Keratinocyte (primary cell): ENCODE data around the gene IFRD2. TPM values are rescaled to one million over a fixed set of nuclear protein-coding genes. Genes with fewer than 3 reads are reported as not detected.

Source experiments
- DNase-seq: peaks from one replicate; pipeline ENCODE4 v3.0.0-alpha.2; 2011; ENCODE audit warnings: low read depth, missing footprints, low spot score
- FAIRE-seq: peaks from 2 replicates; lab custom pipeline; 2011; peaks lifted over from hg19 to GRCh38; lab: Jason Lieb, UNC
- H2AFZ ChIP-seq: 2 replicates; pipeline ENCODE4 v1.6.0; 2012; ENCODE audit warnings: low read length, control low read depth, inconsistent platforms; ENCODE audit not compliant: control insufficient read depth
- H3K27ac ChIP-seq: 2 replicates; pipeline ENCODE4 v1.5.1; 2011; ENCODE audit warnings: low read length; ENCODE audit not compliant: control insufficient read depth, insufficient read depth
- H3K27me3 ChIP-seq: 3 replicates; pipeline ENCODE4 v1.6.0; 2011; ENCODE audit warnings: low read length; ENCODE audit not compliant: control insufficient read depth, insufficient read depth; ENCODE audit errors: extremely low read depth
- H3K36me3 ChIP-seq, 2 experiments: 2 replicates in 1 of 2; 3 replicates in 1 of 2; pipeline ENCODE4 v1.5.1; 2011; ENCODE audit warnings: low read length in 2 of 2, mild to moderate bottlenecking in 1 of 2; ENCODE audit not compliant: control insufficient read depth in 2 of 2, insufficient read depth in 2 of 2; ENCODE audit errors: extremely low read depth in 1 of 2
- H3K4me1 ChIP-seq: 3 replicates; pipeline ENCODE4 v1.5.1; 2011; ENCODE audit warnings: low read length; ENCODE audit not compliant: control insufficient read depth, insufficient read depth; ENCODE audit errors: extremely low read depth
- H3K4me2 ChIP-seq: 3 replicates; pipeline ENCODE4 v1.6.0; 2011; ENCODE audit warnings: low read depth, low read length; ENCODE audit not compliant: control insufficient read depth, insufficient read depth; ENCODE audit errors: extremely low read depth
- H3K4me3 ChIP-seq, 3 experiments: fragments of 200-600 bp in 1 of 3; sonication (generic) in 1 of 3; 2 replicates in 2 of 3; 3 replicates in 1 of 3; pipeline ENCODE4 v1.5.1; 2011 to 2016; ENCODE audit warnings: low read length in 3 of 3, mild to moderate bottlenecking in 3 of 3, control low read depth in 2 of 3, inconsistent platforms in 1 of 3, low read depth in 1 of 3, mixed read lengths in 1 of 3, mixed run types in 1 of 3, moderate library complexity in 1 of 3; ENCODE audit not compliant: control insufficient read depth in 2 of 3, insufficient read depth in 2 of 3; ENCODE audit errors: extremely low read depth in 1 of 3
- H3K79me2 ChIP-seq: 2 replicates; pipeline ENCODE4 v1.6.0; 2012; ENCODE audit warnings: low read length; ENCODE audit not compliant: control insufficient read depth, insufficient read depth
- H3K9ac ChIP-seq: 3 replicates; pipeline ENCODE4 v1.6.0; 2011; ENCODE audit warnings: low read length; ENCODE audit not compliant: control insufficient read depth, insufficient read depth; ENCODE audit errors: extremely low read depth
- H3K9me1 ChIP-seq: 3 replicates; pipeline ENCODE4 v1.6.0; 2011; ENCODE audit warnings: low read length; ENCODE audit not compliant: control insufficient read depth, insufficient read depth; ENCODE audit errors: extremely low read depth
- H3K9me3 ChIP-seq: 2 replicates; pipeline ENCODE4 v1.5.1; 2012; ENCODE audit warnings: low read depth, low read length; ENCODE audit not compliant: control insufficient read depth
- H4K20me1 ChIP-seq: 3 replicates; pipeline ENCODE4 v1.6.0; 2011; ENCODE audit warnings: low read length; ENCODE audit not compliant: control insufficient read depth, insufficient read depth; ENCODE audit errors: extremely low read depth
- EZH2 ChIP-seq: IDR thresholded peaks from one replicate; pipeline ENCODE4 v1.6.1; 2012; ENCODE audit warnings: inconsistent platforms, mild to moderate bottlenecking, low read length, moderate library complexity
- dilution Hi-C: fragments of 300-500 bp; cut with MboI; formaldehyde crosslinking; loops from one replicate; pipeline ENCODE4 v1.7.0; 2020; ENCODE audit warnings: low sequenced_read_pairs; ENCODE audit not compliant: extremely low pct_ligation_motif_present
- polyA plus RNA-seq, 5 experiments: library from polyadenylated mRNA; depleted of rRNA in 3 of 5; stranded (reverse) in 3 of 5; stranded (forward) in 1 of 5; unstranded in 1 of 5; fragments of >200 nt; gene quantifications; 1 replicate in 1 of 5; 2 replicates in 3 of 5; 3 replicates in 1 of 5; pipeline versions ENCODE4 v1.2.1 to v1.2.3, GENCODE V29; 2011 to 2012; ENCODE audit warnings: missing spikeins in 2 of 5, low read depth in 1 of 5, low replicate concordance in 1 of 5
- TF ChIP-seq, protein P1 (sequence below), 3 experiments: IDR thresholded peaks in 1 of 3; conservative IDR thresholded peaks in 1 of 3; optimal IDR thresholded peaks in 1 of 3; 2 replicates in 2 of 3; 3 replicates in 1 of 3; pipeline versions ENCODE3 to v1.5.1; 2011; ENCODE audit warnings: low read length in 3 of 3, mild to moderate bottlenecking in 3 of 3, moderate library complexity in 2 of 3, control low read depth in 1 of 3, inconsistent platforms in 1 of 3; ENCODE audit not compliant: insufficient read depth in 2 of 3; ENCODE audit errors: extremely low read depth in 1 of 3

The IFRD2 gene
- polyA plus RNA-seq, 1 donor (not counting 4 experiments of a cell fraction or from before 2014, with no cell fraction given): 50.3 TPM

DNA sequence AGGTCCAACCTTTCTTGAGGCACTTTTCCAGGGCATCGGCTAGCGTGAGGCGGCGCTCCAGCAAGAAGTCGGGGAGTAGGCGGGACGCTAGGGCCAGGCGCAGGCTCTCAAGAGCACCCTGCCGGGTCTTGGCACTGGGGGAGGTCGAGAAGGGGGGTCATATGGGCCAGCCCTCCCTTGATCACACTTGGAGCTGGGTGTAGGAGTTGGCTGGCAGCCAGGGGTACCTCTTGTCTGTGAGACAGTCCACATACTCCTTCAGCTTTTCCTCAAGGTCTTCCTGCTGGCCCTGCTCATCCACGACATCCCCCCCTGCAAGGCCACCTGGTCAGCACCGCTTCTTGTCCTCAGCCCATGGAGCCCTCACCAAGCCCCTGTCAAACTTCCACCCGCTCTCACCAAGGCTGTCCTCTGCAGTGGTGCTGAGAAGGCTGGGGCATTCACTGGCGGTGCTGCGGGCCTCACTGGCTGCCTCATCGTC, 2.0 kb downstream of the IFRD2 start:
- H3K27me3 ChIP-seq: no peaks in the 10 kb centered on the region
- no peaks in the 10 kb centered on the region for H4K20me1 ChIP-seq
- peaks cover 42% of the 10 kb centered on the region in 2 experiments for H3K36me3 ChIP-seq
- no peak overlapping the region for H3K27ac ChIP-seq
- H2AFZ ChIP-seq: no peak overlapping the region
- H3K9ac ChIP-seq: no peak overlapping the region
- H3K4me3 ChIP-seq: peak overlapping the region in 1 of 3 experiments; percentile 44
- no peak for FAIRE-seq
- no peak overlapping the region for H3K4me2 ChIP-seq
- no peak for DNase-seq
- H3K9me3 ChIP-seq: no peaks in the 10 kb centered on the region
- peaks cover 12% of the 10 kb centered on the region for H3K4me1 ChIP-seq
- peaks cover 29% of the 10 kb centered on the region for H3K79me2 ChIP-seq
- no peak for TF ChIP-seq EZH2
- TF ChIP-seq, protein P1, sequence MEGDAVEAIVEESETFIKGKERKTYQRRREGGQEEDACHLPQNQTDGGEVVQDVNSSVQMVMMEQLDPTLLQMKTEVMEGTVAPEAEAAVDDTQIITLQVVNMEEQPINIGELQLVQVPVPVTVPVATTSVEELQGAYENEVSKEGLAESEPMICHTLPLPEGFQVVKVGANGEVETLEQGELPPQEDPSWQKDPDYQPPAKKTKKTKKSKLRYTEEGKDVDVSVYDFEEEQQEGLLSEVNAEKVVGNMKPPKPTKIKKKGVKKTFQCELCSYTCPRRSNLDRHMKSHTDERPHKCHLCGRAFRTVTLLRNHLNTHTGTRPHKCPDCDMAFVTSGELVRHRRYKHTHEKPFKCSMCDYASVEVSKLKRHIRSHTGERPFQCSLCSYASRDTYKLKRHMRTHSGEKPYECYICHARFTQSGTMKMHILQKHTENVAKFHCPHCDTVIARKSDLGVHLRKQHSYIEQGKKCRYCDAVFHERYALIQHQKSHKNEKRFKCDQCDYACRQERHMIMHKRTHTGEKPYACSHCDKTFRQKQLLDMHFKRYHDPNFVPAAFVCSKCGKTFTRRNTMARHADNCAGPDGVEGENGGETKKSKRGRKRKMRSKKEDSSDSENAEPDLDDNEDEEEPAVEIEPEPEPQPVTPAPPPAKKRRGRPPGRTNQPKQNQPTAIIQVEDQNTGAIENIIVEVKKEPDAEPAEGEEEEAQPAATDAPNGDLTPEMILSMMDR (optimal IDR thresholded peaks at IDR 0.05 in 1 of 3, IDR thresholded peaks at IDR 0.05 in 1 of 3, conservative IDR thresholded peaks at IDR 0.05 in 1 of 3; ENCODE audit: extremely low read depth in 1 of 3, insufficient read depth in 2 of 3, low read length in 3 of 3): no peak
- H3K9me1 ChIP-seq: no peaks in the 10 kb centered on the region
- dilution Hi-C loops: no loop called here

DNA sequence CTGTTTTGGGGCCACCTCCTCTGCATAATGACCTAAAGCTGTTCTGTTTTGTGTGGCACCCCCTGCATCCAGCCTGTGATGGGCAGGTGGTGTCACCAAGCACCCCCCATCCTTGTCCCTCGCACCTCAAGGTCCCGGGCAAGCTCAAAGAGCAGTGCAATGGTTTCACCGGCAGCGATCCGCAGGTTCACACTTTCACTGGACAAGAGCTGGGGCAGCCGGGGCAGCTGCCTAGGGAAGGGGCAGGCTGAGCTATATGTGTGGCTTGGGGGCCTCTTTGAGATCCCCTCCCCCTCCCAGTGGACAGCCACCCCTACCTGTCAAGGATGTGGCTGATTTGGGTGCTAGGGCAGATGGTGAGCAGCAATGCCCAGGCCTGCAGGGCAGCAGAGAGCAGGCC, 3.1 kb downstream of the IFRD2 start:
- FAIRE-seq (no peak), DNase-seq (no peak)
- TF ChIP-seq, protein P1 (optimal IDR thresholded peaks at IDR 0.05 in 1 of 3, IDR thresholded peaks at IDR 0.05 in 1 of 3, conservative IDR thresholded peaks at IDR 0.05 in 1 of 3; ENCODE audit: extremely low read depth in 1 of 3, insufficient read depth in 2 of 3, low read length in 3 of 3): no peak
- TF ChIP-seq EZH2: no peak
- H3K27ac ChIP-seq: no peak overlapping the region
- no peak overlapping the region for H3K4me3 ChIP-seq
- dilution Hi-C loops: no loop called here
- H3K4me2 ChIP-seq: no peak overlapping the region
- no peak overlapping the region for H2AFZ ChIP-seq
- no peak overlapping the region for H3K9ac ChIP-seq
- H3K79me2 ChIP-seq: peaks cover 29% of the 10 kb centered on the region
- no peaks in the 10 kb centered on the region for H4K20me1 ChIP-seq
- no peaks in the 10 kb centered on the region for H3K27me3 ChIP-seq
- H3K36me3 ChIP-seq: peaks cover 42% of the 10 kb centered on the region in 2 experiments
- no peaks in the 10 kb centered on the region for H3K9me3 ChIP-seq
- H3K9me1 ChIP-seq: no peaks in the 10 kb centered on the region
- peaks cover 12% of the 10 kb centered on the region for H3K4me1 ChIP-seq
